Measurements from ENCODE around the gene ZDHHC11B. TPM values are rescaled to one million over a fixed set of nuclear protein-coding genes. Genes with fewer than 3 reads are reported as not detected.

ZDHHC11B gene
- total and polyA plus RNA-seq, 2 donors (not counting 1 experiment from before 2014, with no cell fraction given) = 0.52 TPM; not detected in 1

DNA sequence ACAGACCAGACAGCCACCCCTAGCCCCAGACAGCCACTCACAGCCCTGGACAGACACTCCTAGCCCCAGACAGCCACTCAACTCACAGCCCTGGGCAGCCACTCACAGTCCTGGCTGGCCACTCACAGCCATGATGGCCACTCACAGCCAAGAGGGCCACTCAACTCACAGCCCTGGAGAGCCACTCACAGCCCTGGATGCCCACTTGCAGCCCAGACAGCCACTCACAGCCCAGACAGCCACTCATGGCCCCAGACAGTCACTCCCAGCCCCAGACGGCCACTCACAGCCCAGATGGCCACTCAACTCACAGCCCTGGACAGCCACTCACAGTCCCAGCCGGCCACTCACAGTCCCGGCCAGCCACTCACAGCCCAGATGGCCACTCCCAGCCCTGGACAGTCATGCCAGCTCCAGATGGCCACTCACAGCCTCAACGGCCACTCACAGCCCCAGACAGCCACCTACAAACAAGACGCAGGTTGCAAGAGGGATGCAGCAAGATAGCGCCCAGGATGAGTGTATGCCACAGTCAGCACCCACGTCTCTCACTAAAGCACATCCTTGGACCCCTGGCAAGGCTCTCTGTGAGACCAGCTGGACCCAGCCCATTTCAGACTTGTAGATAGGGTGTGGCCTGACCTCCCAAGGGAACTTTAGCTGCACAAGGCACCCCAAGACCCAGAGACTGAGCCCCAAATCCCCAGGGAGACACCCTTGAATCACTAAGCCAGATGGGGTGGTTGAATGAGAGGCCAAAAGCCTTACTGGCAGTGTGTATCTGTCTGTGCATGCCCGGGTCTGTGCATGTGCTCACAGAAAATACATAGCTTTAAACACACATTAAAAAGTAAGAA, 22.4 kb downstream of the ZDHHC11B start:
- H3K4me2 ChIP-seq (replicated peaks; ENCODE audit: low read depth, low read length, poor library complexity, severe bottlenecking) = no peak overlapping the region
- no peak overlapping the region for H3K4me3 ChIP-seq (ENCODE audit: control extremely low read depth in 1 of 5, extremely low read depth in 1 of 5, insufficient read depth in 1 of 5, low read depth in 2 of 5, low read length in 4 of 5)
- no peak overlapping the region for H2AFZ ChIP-seq (ENCODE audit: insufficient read depth, low read depth, low read length, poor library complexity, severe bottlenecking)
- intact Hi-C loops (cut with micrococcal nuclease) = loop anchor here (5.0 kb wide), 1 partner anchor 80 kb away; no protein-coding TSS in a partner anchor
- no peak for TF ChIP-seq EZH2 (IDR thresholded peaks at IDR 0.05; ENCODE audit: borderline replicate concordance, insufficient read depth, low read depth, low read length, poor library complexity, severe bottlenecking)
- ChIA-PET CTCF (no interaction called here), POLR2A (no interaction called here)
- H3K4me3 Mint-ChIP-seq = no peak overlapping the region
- H3K9ac ChIP-seq (ENCODE audit: low read length) = no peak overlapping the region
- peaks cover 0 to 5% (median 0%) of the 10 kb centered on the region in 3 donors for H3K9me3 ChIP-seq (ENCODE audit: control extremely low read depth in 1 of 3, control insufficient read depth in 2 of 3, insufficient read depth in 1 of 3, low read length in 2 of 3)
- H3K27me3 ChIP-seq (replicated peaks in 1 of 4; ENCODE audit: control extremely low read depth in 1 of 4, control insufficient read depth in 3 of 4, insufficient read depth in 4 of 4, low read length in 3 of 4) = peaks cover 0 to 3% (median 0%) of the 10 kb centered on the region in 4 experiments
- no peak overlapping the region for H3K27ac Mint-ChIP-seq
- WGBS (ENCODE audit: insufficient coverage) = 85% methylated on average over 6 of the region's 8 CpGs
- no peaks in the 10 kb centered on the region for H3K4me1 ChIP-seq (ENCODE audit: control insufficient read depth in 2 of 2, insufficient read depth in 2 of 2, low read length in 2 of 2)
- no peak overlapping the region for H3K27ac ChIP-seq (ENCODE audit: low read length in 2 of 2)
- no peaks in the 10 kb centered on the region for H3K36me3 ChIP-seq (replicated peaks in 1 of 2; ENCODE audit: control extremely low read depth in 1 of 2, control insufficient read depth in 1 of 2, extremely low read depth in 1 of 2, insufficient read depth in 2 of 2, low read length in 1 of 2)
- H3K4me1 Mint-ChIP-seq = no peaks in the 10 kb centered on the region
- H3K9me3 Mint-ChIP-seq (ENCODE audit: insufficient read depth) = no peaks in the 10 kb centered on the region
- DNase-seq = no peak
- no peaks in the 10 kb centered on the region for H4K20me1 ChIP-seq (ENCODE audit: control insufficient read depth, insufficient read depth, low read length, poor library complexity, severe bottlenecking)
- no peaks in the 10 kb centered on the region for H3K79me2 ChIP-seq (ENCODE audit: control insufficient read depth, insufficient read depth, low read length)
- H3K27me3 Mint-ChIP-seq = peaks cover 11% of the 10 kb centered on the region
- ATAC-seq (ENCODE audit: low read depth) = no peak

DNA sequence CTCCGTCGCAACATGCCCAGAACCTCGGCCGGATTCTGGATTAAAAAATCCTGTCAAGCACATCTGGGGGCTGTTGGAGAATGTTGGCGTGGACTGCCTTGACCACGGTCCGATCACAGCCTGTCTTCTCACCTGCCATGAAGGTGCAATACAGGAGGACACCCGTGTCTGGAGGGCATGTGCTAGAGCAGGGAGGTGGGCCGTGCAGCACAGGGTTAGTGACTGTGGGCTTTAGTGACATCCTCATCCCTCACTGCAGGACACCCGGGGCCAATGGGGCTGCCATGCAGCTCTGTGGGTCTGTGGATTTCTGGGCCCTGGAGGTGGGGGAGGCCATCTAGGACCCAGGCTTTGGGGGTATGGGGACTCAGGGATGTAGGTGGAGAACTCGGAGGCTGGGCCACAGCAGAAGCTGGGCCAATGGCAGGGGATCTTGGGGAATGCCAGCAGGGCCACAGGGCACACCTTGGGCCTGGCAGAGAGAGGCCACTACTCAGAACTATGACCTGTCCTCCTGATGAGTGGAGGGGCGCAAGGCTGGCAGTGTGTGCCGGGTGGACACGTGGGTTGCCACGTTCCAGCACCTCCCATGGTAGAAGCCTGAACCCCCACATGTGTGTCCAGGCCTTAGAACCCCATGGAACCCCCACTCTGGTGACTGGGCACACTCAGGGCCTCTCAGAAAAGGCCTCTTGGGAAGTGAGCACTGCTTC, 23.3 kb downstream of the ZDHHC11B start:
- Mint-ChIP-seq H3K4me1 (no peaks in the 10 kb centered on the region), H3K9me3 (ENCODE audit: insufficient read depth) (no peaks in the 10 kb centered on the region), H3K27me3 (peaks cover 13% of the 10 kb centered on the region), H3K4me3 (no peak overlapping the region), H3K27ac (no peak overlapping the region)
- peaks cover 0 to 3% (median 0%) of the 10 kb centered on the region in 4 experiments for H3K27me3 ChIP-seq (replicated peaks in 1 of 4; ENCODE audit: control extremely low read depth in 1 of 4, control insufficient read depth in 3 of 4, insufficient read depth in 4 of 4, low read length in 3 of 4)
- intact Hi-C loops (cut with micrococcal nuclease) = loop anchor here (5.0 kb wide), 1 partner anchor 81 kb away; no protein-coding TSS in a partner anchor
- H3K9me3 ChIP-seq (ENCODE audit: control extremely low read depth in 1 of 3, control insufficient read depth in 2 of 3, insufficient read depth in 1 of 3, low read length in 2 of 3) = peaks cover 0 to 5% (median 0%) of the 10 kb centered on the region in 3 donors
- DNase-seq (no peak), ATAC-seq (ENCODE audit: low read depth) (no peak)
- CTCF ChIA-PET = no interaction called here
- H4K20me1 ChIP-seq (ENCODE audit: control insufficient read depth, insufficient read depth, low read length, poor library complexity, severe bottlenecking) = no peaks in the 10 kb centered on the region
- H3K27ac ChIP-seq (ENCODE audit: low read length in 2 of 2) = no peak overlapping the region
- no peaks in the 10 kb centered on the region for H3K4me1 ChIP-seq (ENCODE audit: control insufficient read depth in 2 of 2, insufficient read depth in 2 of 2, low read length in 2 of 2)
- H3K36me3 ChIP-seq (replicated peaks in 1 of 2; ENCODE audit: control extremely low read depth in 1 of 2, control insufficient read depth in 1 of 2, extremely low read depth in 1 of 2, insufficient read depth in 2 of 2, low read length in 1 of 2) = no peaks in the 10 kb centered on the region
- WGBS (ENCODE audit: insufficient coverage) = 80% methylated on average over 14 of the region's 15 CpGs
- no peak overlapping the region for H3K9ac ChIP-seq (ENCODE audit: low read length)
- no peak overlapping the region for H2AFZ ChIP-seq (ENCODE audit: insufficient read depth, low read depth, low read length, poor library complexity, severe bottlenecking)
- H3K4me3 ChIP-seq (ENCODE audit: control extremely low read depth in 1 of 5, extremely low read depth in 1 of 5, insufficient read depth in 1 of 5, low read depth in 2 of 5, low read length in 4 of 5) = no peak overlapping the region
- POLR2A ChIA-PET = no interaction called here
- no peak overlapping the region for H3K4me2 ChIP-seq (replicated peaks; ENCODE audit: low read depth, low read length, poor library complexity, severe bottlenecking)
- no peaks in the 10 kb centered on the region for H3K79me2 ChIP-seq (ENCODE audit: control insufficient read depth, insufficient read depth, low read length)
- TF ChIP-seq, protein P1, sequence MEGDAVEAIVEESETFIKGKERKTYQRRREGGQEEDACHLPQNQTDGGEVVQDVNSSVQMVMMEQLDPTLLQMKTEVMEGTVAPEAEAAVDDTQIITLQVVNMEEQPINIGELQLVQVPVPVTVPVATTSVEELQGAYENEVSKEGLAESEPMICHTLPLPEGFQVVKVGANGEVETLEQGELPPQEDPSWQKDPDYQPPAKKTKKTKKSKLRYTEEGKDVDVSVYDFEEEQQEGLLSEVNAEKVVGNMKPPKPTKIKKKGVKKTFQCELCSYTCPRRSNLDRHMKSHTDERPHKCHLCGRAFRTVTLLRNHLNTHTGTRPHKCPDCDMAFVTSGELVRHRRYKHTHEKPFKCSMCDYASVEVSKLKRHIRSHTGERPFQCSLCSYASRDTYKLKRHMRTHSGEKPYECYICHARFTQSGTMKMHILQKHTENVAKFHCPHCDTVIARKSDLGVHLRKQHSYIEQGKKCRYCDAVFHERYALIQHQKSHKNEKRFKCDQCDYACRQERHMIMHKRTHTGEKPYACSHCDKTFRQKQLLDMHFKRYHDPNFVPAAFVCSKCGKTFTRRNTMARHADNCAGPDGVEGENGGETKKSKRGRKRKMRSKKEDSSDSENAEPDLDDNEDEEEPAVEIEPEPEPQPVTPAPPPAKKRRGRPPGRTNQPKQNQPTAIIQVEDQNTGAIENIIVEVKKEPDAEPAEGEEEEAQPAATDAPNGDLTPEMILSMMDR (IDR thresholded peaks at IDR 0.05) = no peak
- TF ChIP-seq EZH2 (IDR thresholded peaks at IDR 0.05; ENCODE audit: borderline replicate concordance, insufficient read depth, low read depth, low read length, poor library complexity, severe bottlenecking) = no peak
